ENCODE measurements around the gene MAGED1.
"Not testable (repeated sequence)": the region's sequence is repeated elsewhere in the genome, so short reads cannot be mapped to it uniquely, and the experiment has no call there.

MAGED1 gene

DNA sequence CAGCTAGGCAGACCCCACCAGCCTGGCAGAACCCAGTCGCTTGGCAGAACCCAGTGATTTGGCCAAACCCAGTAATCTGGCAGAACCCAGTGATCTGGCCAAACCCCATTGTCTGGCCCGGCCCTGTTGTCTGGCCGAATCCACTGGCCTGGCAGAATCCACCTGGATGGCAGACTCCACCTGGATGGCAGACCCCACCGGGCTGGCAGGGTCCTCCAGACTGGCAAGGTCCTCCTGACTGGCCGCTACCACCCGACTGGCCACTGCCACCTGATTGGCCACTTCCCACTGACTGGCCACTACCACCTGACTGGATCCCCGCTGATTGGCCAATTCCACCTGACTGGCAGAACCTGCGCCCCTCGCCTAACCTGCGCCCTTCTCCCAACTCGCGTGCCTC lies 3.2 kb downstream of the MAGED1 start:
- no peak for DNase-seq (ENCODE audit: low spot score)

DNA sequence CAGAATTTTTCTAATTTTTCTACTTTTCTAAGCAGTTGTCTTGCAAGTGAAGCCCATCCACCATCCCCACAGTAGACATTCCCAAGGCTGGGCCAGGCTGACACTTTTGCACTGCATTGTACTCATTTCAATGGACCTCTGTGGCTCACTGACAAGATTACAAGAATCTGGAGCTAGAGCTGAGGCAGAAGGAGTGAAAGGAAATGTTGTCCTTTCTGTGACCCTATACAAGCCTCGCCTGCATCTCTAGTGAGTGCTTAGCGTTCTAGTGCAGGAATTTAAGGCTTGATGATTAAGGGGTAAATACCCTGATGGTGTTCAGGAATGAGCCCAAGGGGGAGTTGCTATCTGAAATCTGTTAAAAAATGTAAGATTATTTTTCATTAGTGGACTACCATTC lies 6.3 kb downstream of the MAGED1 start:
- DNase-seq (ENCODE audit: low spot score), result no peak

DNA sequence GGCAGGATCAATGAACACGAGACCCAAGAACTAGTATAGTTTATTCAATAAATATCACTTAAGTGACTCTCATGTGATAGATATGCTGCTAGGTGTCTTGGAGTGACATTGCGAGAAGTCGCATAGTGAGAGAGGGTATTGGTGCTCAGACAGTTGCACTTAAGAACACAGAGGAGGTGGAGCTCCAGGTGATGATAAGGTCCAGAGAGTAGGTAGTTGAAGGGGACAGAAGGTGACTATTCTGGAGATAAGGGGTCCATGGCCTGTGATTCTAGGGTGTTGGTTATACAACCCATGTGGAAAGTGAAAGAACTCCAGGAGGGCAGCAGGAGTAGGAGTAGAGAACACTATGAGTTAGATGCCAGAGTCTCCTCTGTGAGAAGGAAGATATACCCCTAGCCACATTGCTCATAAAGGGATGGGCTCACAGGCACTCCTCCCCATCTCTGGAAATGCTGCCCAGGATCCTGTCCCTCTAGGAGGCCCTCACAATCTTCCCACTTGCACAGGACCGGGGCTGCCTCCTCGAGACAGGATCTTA lies 9.2 kb downstream of the MAGED1 start:
- DNase-seq (ENCODE audit: low spot score), result no peak

DNA sequence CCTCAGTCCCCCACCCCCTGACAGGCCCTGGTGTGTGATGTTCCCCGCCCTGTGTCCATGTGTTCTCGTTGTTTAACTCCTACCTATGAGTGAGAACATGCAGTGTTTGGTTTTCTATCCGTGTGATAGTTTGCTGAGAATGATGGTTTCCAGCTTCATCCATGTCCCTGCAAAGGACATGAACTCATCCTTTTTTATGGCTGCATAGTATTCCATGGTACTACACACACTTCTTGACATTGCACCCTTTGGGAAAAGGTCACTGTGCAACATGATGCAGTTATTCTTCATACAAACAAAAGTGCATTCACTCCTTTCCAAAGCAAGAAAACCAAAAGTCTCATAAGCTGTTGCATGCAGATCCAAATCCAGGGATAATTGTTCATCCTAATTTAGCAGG lies 11.7 kb downstream of the MAGED1 start:
- not testable (repeated sequence) for DNase-seq (ENCODE audit: low spot score)

DNA sequence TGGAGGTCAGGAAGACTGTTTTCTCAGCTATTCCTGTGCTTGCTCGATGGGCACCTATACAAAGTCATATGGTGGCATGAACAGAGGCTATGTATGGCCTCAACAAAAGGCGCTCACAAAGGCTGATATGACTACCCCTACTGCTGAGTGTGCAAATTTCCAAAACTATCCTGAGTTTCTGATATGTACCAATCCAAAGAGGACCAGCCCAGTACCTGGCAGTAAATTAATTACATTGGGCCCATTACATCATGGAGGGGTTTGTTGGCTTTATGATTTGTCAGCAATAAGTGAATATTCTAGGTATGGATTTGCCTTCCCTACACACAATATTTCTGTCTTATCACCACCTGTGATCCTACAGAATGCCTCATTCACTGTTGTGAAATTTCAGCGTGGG lies 12.3 kb downstream of the MAGED1 start:
- DNase-seq (ENCODE audit: low spot score), result no peak

DNA sequence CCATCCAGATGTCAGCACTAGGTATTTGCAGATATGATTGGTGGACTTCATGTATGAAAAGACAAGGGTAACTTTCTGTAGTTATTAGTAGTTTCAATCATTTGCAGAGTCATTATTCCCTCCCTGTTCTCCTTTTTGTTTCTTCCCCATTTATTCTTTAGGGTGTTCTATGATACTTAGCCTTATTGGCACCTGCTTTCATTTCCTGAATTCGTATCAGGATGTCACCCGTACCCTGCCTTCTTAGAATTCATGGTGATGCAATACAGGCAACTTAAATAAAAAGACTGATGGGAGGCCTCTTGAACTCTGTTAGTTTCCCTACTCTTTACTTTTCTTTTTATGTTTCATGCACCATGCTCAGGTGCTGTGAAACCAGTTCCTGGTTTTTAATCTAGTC lies 24.2 kb downstream of the MAGED1 start:
- DNase-seq (ENCODE audit: low spot score), result no peak

DNA sequence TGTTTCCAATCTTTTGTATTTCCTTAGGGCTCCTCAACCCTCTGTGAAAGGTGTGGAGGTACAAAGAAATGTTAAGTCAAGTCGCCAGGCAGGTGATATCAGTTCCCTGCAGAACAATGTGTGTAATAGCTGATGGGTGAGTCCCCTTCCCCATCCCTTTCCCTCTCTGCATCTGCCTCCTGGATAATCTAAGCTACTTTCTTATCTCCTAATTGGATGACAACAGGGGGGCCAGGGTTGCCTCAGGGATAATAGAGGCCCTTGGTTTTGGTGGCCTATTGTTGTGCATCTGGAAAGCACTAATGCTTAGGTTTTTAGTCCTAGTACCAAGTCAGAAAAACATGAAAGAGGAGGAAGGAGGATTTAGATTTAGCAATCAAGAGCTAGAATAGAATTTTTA lies 29.1 kb downstream of the MAGED1 start:
- no peak for DNase-seq (ENCODE audit: low spot score)

DNA sequence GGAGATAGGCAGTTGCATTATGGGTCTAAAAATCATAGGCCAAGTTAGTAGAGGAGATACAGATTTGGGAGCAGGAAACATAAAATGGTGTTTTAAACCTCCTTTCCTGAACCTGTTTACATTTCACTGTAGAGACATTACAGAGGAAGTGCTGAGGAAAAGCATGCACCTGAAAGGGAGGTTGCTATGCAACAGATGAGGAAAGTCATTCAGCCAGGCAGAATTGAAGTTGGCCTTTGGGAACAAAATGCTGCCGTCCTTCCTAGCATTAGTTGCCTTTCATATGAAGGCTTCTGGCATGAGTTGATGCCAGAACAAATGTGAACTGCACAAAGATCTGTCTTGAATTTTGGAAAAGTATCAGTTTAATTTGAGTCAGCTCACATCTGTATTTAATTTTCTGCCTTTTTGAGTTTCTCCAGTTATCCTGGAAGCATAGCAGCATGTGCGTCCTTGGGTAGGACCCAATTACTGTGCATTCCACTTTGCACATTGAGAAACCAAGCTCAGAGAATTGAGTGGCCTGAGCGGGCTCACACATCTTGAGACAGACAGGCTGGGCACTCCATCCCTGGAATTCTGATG lies 38.2 kb downstream of the MAGED1 start:
- DNase-seq (ENCODE audit: low spot score), result no peak

Measured in AG08396 (cell line).